Measurements from ENCODE around the gene FSHR. TPM values are rescaled to one million over a fixed set of nuclear protein-coding genes. Genes with fewer than 3 reads are reported as not detected.

Gene FSHR
- total RNA-seq, 6 donors from 2014 or later = not detected

GRCh38 chr2:49043405-49043982 lies 110.8 kb downstream of the FSHR start:
- Histone ChIP-seq H3K4me3 (no peak overlapping the region), H3K4me1 (no peaks in the 10 kb centered on the region), H3K27ac (no peak overlapping the region), H3K9me3 (no peaks in the 10 kb centered on the region), H3K27me3 (no peaks in the 10 kb centered on the region), H3K36me3 (no peaks in the 10 kb centered on the region)
- ATAC-seq (ENCODE audit: low FRiP score in 2 of 2) (no peak), DNase-seq (no peak)
- 86 to 89% methylated on average over 5 of the region's 5 CpGs for WGBS, 2 donors
- no peak for TF ChIP-seq POLR2A (IDR thresholded peaks at IDR 0.05)
- no peak for TF ChIP-seq CTCF (IDR thresholded peaks at IDR 0.05)
- no peak for TF ChIP-seq POLR2AphosphoS5 (IDR thresholded peaks at IDR 0.05)
- TF ChIP-seq EP300 (IDR thresholded peaks at IDR 0.05) = no peak

- Histone ChIP-seq H3K27ac (no peak overlapping the region), H3K36me3 (no peaks in the 10 kb centered on the region), H3K4me3 (no peak overlapping the region), H3K9me3 (no peaks in the 10 kb centered on the region), H3K4me1 (no peaks in the 10 kb centered on the region), H3K27me3 (no peaks in the 10 kb centered on the region)
- DNase-seq (no peak), ATAC-seq (ENCODE audit: low FRiP score in 2 of 2) (no peak)
- no peak for TF ChIP-seq POLR2A (IDR thresholded peaks at IDR 0.05)
- no peak for TF ChIP-seq POLR2AphosphoS5 (IDR thresholded peaks at IDR 0.05)
- TF ChIP-seq CTCF (IDR thresholded peaks at IDR 0.05) = no peak
- TF ChIP-seq EP300 (IDR thresholded peaks at IDR 0.05) = no peak
- WGBS, 2 donors = 67 to 68% methylated on average over 1 of the region's 1 CpG
Measured at GRCh38 chr2:49042488-49042887, 111.8 kb downstream of the FSHR start.

- H3K4me1 ChIP-seq = no peaks in the 10 kb centered on the region
- no peak overlapping the region for H3K4me3 ChIP-seq
- no peak for TF ChIP-seq POLR2AphosphoS5 (IDR thresholded peaks at IDR 0.05)
- TF ChIP-seq EP300 (IDR thresholded peaks at IDR 0.05) = no peak
- no peak for TF ChIP-seq CTCF (IDR thresholded peaks at IDR 0.05)
- TF ChIP-seq POLR2A (IDR thresholded peaks at IDR 0.05) = no peak
- H3K36me3 ChIP-seq = no peaks in the 10 kb centered on the region
- no peaks in the 10 kb centered on the region for H3K9me3 ChIP-seq
- ATAC-seq (ENCODE audit: low FRiP score in 2 of 2) (no peak), DNase-seq (no peak)
- no peaks in the 10 kb centered on the region for H3K27me3 ChIP-seq
- WGBS, 2 donors = 71 to 83% methylated on average over 4 of the region's 4 CpGs
- no peak overlapping the region for H3K27ac ChIP-seq
Measured at GRCh38 chr2:49041061-49041460, 113.3 kb downstream of the FSHR start.

- Histone ChIP-seq H3K27me3 (no peaks in the 10 kb centered on the region), H3K4me1 (no peaks in the 10 kb centered on the region), H3K36me3 (no peaks in the 10 kb centered on the region), H3K27ac (no peak overlapping the region), H3K9me3 (no peaks in the 10 kb centered on the region), H3K4me3 (no peak overlapping the region)
- ATAC-seq (ENCODE audit: low FRiP score in 2 of 2) = no peak
- TF ChIP-seq EP300 (IDR thresholded peaks at IDR 0.05) (no peak), POLR2AphosphoS5 (IDR thresholded peaks at IDR 0.05) (no peak)
- DNase-seq = no peak
Measured at GRCh38 chr2:49037197-49037596, 117.1 kb downstream of the FSHR start.

GRCh38 chr2:49035481-49035880 lies 118.8 kb downstream of the FSHR start:
- ATAC-seq (ENCODE audit: low FRiP score in 2 of 2) (no peak), DNase-seq (no peak)
- Histone ChIP-seq H3K27ac (no peak overlapping the region), H3K36me3 (no peaks in the 10 kb centered on the region), H3K4me3 (no peak overlapping the region), H3K27me3 (no peaks in the 10 kb centered on the region), H3K9me3 (no peaks in the 10 kb centered on the region), H3K4me1 (no peaks in the 10 kb centered on the region)
- 58 to 100% methylated on average over 1 of the region's 1 CpG for WGBS, 2 donors
- TF ChIP-seq CTCF (IDR thresholded peaks at IDR 0.05) = no peak
- TF ChIP-seq POLR2A (IDR thresholded peaks at IDR 0.05) = no peak
- TF ChIP-seq POLR2AphosphoS5 (IDR thresholded peaks at IDR 0.05) = no peak
- TF ChIP-seq EP300 (IDR thresholded peaks at IDR 0.05) = no peak

Data from upper lobe of left lung (tissue), 6 donors.